ENCODE results near the gene IL12A.

IL12A gene

GRCh38 chr3:159989973-159990846, 1.6 kb downstream of the IL12A start:
- DNase-seq (ENCODE audit: low read depth in 3 of 3), result no peak

DNA sequence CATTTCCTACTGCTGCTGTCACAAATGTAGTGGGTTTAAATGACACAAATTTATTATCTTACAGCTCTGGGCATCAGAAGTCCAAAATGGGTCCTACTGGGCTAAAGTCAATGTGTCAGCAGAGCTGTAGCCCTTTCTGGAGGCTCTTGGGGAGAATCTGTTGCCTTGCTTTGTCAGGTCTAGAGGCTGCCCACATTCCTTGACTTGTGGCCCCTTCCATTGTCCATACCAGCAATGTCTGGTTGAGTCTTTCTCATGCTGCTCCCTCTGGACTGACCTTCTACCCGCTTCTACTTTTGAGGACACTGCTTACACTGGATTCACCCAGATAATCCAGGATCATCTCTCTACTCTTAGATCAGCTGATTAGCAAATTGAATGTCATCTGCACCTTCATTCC, 3.0 kb downstream of the IL12A start:
- no peak for DNase-seq (ENCODE audit: low read depth in 3 of 3)

- no peak for DNase-seq (ENCODE audit: low read depth in 3 of 3)
Observed at GRCh38 chr3:159992589-159992988, 4.0 kb downstream of the IL12A start.

DNA sequence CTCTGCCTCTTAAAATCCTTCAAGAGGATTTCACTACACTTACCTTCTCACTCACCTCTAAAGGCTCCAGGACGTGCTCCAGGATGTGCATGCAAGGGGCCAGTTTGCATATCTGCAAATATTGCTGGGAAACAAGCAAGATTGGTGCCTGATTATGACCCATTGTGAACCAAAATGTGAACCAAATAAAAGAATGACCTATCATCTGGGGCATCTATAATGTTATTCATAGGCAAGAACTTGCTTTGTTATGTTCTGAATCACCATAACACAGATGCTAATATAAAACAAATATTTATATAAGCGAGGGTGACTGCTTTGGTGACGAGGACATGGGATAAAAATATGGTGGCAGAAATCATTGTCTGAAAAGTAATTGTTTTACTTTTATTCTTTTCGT, 5.5 kb downstream of the IL12A start:
- no peak for DNase-seq (ENCODE audit: low read depth in 3 of 3)

GRCh38 chr3:159995091-159995490, 6.5 kb downstream of the IL12A start:
- no peak for DNase-seq (ENCODE audit: low read depth in 3 of 3)

DNA sequence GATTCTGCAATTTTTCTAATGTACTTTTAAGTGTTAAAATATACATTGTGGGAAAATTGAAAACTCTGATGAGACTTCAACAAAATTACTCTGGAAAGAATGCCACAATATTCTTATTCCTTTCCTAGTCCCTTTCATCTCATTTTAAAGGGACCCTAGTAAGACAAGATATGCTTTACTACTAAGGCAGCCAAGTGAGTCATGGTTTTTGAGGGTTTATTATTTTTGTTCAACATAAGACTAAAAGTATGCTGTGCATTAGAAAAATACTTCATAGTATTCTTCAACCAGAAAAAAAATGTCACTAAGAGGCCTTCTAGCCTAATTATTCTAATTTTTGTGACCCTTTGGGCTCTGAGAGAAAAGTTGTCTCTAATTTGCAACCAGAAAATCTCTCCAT, 7.4 kb downstream of the IL12A start:
- DNase-seq (ENCODE audit: low read depth in 3 of 3), result no peak

- DNase-seq (ENCODE audit: low read depth in 3 of 3), result no peak
Observed at GRCh38 chr3:159996959-159997358, 8.3 kb downstream of the IL12A start.

DNA sequence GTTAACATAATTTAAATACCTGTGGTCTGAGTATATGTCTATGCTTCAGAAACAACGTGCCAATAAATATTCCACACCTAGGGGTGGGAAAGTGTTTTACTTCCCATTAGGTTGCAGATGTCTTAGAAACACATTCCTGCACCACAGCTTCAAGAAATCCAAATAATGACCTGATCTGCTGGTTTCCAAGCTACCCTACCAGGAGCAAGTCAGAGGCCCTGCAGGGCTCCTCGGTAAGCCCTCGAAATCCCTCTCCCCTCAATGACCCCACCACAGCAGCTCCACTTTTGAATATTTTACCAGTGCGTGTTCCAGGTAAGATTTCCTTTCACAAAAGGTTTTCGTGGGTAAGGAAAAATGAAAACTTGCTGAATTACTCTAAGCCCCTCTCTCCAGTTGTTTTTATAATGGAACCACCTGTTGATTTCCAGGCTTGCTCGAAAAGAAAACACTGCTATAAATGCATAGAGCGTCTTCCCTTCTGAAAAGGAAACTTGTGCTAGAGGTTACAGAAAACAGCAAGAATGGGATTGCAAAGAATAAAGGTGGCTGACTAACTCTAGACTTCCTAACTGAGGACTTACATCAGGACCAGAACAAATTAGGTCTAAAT, 12.6 kb downstream of the IL12A start:
- no peak for DNase-seq (ENCODE audit: low read depth in 3 of 3)

- no peak for DNase-seq (ENCODE audit: low read depth in 3 of 3)
Observed at GRCh38 chr3:160001850-160002623, 13.4 kb downstream of the IL12A start.

DNA sequence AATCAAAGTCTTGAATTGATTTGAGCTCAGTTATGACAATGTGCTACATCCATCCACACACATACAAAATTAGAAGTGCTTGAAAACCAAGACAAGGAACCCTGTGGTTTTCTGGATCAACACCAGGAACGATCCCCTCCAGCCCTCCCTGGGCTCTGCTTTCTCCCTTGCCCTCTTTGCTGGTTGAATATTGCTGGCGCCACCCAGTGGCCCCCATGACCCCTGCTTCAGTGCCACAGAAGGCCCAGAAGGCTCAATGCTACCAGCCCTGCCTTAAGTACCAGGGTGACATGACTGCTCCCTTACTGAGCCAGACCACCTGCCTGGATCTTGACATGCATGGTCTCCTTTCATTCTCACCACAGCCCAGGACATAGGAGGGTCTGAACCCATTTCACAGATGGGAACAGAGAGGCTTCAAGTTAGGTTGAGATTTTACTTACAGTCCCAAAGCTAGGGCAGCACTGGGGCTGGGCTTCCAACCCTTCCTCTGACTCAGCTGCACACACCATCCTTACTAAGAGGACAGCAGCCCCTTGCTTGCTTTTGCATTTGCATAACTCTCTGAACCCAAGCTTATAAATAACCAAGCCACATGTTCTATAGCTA, 15.0 kb downstream of the IL12A start:
- DNase-seq (ENCODE audit: low read depth in 3 of 3), result no peak

DNA sequence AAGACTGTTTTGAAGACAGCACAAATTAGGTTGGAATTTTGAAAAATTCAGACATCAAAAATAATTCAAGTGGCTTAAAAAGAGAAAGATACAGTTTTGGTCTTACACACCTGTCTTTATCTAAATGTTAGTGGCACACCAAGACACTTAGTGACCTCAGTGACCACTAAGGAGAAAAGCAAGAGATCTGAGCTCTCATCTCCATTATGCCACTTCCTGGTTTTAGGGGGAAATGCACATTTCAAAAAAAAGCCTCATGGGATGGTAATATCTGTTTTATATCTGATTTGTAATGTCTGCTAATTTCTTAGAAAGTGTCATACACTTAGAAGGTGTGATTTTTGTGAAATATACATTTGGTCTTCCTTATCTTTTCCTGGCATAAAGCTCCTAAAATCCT, 16.4 kb downstream of the IL12A start:
- no peak for DNase-seq (ENCODE audit: low read depth in 3 of 3)

DNA sequence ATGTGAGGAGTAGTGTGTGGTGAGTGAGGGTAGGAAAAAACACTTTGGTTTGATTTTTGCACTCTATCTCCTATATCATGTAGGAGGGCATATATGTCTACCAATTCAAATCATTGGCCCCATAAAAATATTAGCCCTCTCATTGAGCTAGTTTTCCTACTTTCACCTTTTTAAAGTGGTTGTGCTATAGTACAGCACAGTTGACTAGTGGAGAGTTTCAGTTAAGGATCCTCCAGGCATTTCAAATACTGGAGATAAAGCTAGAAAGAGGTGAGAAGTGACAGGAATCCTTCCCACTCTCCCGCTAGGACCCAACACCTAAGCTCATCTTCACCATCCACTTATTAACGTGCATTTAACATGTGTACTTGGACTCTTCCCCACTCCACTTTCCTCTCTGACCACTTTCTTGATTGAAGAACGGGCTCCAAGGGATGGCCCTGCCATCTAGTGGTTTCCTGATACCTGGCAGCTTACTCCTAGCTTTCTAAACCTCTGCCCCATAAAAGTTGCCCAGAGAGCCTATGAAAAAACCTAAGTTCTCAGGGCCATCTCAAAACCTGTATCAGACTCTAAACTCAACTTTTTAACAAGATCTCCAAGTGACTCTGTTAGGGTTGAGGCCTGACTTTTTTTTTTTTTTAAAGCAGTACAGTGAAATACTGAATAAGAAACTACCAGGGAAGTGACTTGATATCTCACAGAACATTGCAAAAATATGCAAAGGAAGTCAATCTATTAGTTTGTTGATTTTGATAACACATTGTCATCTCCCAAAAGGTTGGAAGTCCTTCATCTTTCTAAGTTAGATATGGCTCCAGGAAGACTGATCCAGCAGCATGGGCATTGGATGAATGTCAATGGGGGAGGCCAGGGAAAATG, 17.9 kb downstream of the IL12A start:
- DNase-seq (ENCODE audit: low read depth in 3 of 3), result no peak

DNA sequence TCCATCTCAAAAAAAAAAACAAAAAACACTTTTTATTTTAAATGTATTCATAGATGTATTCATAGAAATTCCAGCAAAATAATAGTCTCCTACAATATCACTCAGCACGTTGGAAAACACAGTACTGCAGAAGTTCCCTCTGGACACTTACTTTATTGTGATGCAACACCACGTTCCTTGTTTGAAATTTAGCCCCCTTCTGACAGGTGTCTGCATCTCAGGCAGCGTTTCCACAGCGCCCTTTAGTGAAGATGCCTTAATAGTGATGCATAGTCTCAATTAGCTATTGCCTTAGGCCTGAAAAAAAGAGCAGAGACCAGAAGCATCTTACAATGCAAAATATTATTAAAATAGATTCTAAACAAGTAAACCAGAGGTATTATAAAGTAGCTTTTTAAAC, 20.3 kb downstream of the IL12A start:
- DNase-seq (ENCODE audit: low read depth in 3 of 3), result no peak

DNA sequence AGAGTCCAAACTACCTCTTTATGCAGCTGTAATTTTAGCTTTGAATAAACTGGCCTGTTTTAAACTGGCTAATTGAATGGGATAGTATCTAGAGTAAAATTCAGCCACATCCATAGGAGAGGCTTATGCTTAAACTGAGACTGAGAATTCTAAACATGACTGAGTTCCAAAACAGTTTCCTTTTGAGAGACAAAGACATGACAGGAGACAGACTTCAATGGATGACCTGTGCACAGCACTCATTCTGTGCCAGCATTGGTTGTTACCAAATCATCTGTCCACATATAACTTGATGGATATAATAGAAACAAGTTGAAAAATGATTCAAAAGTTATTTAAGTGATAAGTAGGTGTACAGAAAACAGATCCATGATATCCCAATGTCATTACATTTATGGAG, 20.9 kb downstream of the IL12A start:
- DNase-seq (ENCODE audit: low read depth in 3 of 3), result no peak

DNA sequence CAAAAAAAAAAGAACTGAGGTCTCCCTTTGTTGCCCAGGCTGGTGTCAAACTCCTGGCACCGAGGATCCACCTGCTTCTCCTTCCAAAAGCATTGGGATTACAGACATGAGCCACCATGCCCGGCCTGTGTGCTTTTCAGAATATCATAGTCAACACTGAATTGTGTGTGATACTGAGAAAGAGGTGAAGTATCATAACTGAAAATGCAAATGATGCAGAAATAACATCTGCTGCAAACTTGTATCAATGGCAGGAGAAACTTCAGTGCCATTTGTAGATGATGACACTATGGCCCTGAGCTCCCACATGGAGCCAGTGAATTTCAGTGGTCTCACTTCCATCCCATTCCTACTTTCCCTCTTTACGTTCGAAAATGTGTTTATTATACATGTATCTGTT, 21.9 kb downstream of the IL12A start:
- no peak for DNase-seq (ENCODE audit: low read depth in 3 of 3)

DNA sequence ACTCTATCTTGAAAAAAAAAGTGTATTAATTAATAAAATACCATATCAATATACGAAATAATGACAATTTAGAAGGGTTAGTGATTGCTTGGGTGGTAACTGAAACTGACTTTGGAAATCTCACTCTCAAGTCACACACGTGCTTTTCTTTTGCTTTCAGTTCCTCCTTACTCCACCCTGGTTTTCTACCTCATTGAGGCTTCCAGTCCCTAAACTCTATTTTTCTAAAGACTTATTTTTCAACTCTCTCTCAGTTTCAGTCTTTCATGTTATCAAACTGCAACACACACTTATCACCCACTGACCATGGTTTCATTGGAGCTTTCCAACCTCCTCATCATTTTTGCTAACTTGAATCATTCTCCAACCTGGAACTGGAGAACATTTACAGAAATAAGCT, 23.5 kb downstream of the IL12A start:
- DNase-seq (ENCODE audit: low read depth in 3 of 3), result no peak

DNA sequence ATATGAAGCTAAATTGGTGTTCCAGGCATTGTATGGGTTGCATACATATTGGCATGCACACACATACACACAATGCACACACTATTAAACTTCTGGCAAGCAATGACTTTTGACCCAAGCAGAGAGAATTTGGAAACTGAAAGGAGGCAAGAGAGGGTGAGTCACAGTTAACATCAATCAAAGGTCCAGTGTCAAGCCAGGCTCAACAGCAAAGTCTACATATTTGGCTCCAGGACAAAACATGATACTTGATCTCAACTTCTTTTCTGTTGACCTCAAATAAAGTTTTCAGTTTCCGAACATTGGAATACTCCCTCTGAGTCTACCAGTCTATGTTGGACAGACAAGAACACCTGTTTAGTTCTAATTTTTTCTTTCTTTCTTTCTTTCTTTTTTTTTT, 28.3 kb downstream of the IL12A start:
- no peak for DNase-seq (ENCODE audit: low read depth in 3 of 3)

DNA sequence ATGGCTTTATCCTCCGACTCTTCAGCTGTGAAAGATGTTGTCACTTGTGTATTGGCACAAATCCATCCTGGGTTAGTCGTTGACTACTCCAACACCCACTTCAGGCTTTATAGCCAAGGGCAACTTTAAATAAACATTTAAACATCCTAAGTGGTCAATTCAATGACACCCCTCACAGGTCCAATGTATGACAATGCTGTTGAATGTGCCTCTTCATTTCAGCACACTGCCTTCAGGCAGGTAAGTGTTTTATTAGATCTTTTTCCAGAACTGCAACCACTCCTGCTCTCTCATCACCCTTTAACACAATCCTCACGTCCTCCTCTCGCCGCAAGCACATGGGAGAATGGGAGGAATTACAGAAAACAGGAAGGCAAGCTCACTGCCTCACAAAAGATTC, 30.3 kb downstream of the IL12A start:
- no peak for DNase-seq (ENCODE audit: low read depth in 3 of 3)

DNA sequence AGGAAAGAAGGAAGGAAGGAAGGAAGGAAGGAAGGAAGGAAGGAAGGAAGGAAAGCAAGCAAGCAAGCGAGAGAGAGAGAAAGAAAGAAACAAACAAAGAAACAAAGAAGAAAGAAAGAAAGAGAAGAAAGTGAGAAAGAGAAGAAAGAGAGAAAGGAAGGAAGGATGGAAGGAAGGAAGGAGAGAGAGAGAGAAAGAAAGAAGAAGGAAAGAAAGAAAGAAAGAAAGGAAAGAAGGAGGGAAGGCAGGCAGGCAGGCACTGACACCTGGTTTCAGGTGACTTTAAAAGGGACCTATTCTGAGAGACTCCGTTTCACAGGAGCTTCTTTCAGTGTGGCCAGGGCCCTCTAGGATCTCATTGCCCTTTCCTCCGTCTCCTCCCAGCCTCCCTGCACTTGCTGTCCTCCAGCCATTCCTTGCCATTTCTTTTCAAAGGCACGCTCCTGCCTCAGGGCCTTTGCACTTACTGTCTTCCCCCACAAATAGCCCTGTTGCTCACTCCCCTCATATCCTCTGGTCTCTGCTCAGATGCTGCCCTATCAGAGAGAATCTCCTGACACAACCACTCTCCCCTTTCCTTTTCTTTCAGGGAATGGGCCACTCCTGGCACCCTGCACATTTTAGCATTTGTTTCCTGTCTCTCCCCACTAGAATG, 31.5 kb downstream of the IL12A start:
- no peak for DNase-seq (ENCODE audit: low read depth in 3 of 3)

- DNase-seq (ENCODE audit: low read depth in 3 of 3), result no peak
Observed at GRCh38 chr3:160022068-160022467, 33.4 kb downstream of the IL12A start.

DNA sequence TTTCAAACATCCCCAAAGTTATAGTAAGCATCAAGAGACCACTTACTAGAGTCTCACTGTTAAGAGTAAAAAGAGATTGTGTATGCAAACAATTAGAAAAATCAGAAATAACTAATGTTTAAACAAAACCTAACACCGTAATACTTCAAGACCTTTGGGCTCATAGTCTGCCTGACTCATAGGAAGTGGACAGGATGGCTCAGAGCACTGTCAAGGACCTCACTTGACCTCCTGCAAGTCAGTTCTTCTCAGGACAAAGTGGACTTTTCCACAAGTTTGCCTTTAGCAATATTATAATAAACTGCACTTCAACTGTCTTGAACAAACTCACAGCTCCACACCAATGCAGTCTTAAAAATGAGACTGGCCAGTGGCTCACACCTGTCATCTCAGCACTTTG, 34.8 kb downstream of the IL12A start:
- DNase-seq (ENCODE audit: low read depth in 3 of 3), result no peak
